Bone marrow (tissue), 2 donors: ENCODE data around the gene IL23R.

Experiments
- DNase-seq, 2 donors: peaks; one replicate each; lab custom pipeline; 2025; lab: John Stamatoyannopoulos, UW

IL23R gene

DNA sequence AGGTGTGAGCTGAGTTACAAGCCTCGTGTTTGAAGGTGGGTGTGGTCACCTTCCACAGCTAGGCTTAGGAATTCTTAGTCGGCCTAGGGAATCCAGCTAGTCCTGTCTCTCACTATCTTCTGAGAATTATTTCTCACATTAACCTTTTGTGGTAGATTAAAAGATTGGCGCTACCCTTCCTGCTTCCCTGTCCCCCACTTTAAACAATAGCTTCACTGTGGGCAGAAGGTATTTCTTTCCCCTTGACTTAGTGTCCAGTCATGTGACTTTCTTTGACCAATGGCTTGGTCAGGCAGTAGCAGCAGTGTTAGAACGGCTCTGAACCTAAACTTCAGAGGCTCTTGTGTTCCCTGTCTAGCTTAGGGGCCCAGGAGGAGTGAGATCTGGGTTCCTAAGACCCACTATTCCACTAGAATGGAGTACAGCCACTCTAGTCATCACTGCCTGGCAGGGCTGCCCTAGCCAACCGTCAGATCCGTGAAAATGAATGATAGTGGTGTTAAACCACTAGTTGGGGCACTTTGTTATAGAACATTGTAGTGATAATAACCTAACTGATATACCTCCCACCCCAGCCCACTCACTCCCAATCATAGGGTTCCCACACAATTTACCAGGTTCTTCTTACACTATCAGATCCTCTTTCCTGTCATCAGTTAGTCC lies 17.6 kb upstream of the IL23R start:
- no peak for DNase-seq

DNA sequence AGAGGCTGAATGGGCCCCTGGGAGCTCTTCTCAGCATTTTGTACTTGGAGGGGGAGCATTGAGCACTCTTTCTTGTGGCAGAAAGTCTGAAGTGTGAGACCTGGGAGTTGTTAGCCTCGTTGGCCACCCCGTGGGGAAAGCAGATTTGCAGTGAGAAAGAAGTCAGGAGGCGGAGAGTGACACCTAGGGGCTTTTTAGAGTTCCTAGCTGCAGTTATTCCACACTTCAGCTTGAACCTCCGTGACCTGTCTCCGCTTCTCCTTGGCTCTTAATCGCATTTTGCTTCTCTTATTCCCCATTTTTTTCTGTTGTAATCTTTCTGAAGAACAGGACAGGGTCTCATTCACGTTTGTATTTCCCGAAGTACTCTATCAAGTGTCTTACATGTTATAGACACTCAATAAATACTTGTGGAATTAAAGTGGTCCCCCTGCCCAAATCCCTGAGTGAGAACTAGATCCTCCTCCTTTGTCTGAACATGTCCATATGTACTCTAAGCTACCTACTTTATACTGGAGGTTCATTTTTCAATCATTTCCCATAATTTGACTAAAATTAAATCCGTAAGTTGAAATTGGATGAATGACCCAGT lies 17.0 kb upstream of the IL23R start:
- DNase-seq = peak in 1 of 2 donors; percentile 64

DNA sequence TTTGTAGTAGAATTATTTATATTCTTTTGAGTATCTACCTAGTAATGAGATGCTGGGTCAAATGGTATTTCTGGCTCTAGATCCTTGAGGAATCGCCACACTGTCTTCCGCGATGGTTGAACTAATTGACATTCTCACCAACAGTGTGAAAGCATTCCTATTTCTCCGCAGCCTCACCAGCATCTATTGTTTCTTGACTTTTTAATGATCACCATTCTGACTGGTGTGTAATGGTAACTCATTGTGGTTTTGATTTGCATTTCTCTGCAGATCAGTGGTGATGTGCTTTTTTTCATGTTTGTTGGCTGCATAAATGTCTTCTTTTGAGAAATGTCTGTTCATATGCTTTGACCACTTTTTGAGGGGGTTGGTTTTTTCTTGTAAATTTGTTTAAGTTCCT lies 15.3 kb upstream of the IL23R start:
- no peak for DNase-seq

DNA sequence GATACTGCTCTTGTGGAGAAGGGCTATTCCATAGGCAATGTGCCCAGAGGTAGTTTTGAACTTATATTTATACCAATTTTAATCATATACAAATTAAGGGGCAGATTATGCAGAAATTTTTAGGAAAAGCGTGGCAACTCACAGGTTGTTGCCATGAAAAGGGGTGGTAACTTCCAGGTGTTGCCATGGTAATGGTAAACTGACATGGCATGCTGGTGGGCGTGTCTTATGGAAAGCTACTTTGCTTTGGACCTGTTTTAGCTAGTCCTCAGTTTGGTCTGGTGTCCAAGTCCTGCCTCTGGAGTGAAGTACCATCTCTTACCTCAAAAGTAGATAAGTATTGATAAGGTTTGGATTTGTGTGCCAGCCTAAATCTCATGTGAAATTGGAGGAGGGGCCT lies 7.9 kb upstream of the IL23R start:
- no peak for DNase-seq

DNA sequence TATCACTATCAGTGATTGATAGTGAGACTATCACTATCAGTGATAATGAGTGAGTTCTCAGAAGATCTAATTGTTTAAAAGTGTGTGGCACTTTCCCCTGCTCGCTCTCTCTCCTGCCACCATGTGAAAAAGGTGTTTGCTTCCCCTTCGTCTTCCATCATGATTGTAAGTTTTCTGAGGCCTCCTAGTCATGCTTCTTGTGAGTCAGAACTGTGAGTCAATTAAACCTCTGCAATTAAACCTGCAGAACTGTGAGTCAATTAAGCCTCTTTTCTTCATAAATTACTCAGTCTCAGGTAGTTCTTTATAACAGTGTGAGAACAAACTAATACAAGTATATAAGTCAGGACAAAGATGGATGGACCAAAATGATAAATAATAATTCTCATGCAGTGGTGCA lies 7.0 kb upstream of the IL23R start:
- no peak for DNase-seq

DNA sequence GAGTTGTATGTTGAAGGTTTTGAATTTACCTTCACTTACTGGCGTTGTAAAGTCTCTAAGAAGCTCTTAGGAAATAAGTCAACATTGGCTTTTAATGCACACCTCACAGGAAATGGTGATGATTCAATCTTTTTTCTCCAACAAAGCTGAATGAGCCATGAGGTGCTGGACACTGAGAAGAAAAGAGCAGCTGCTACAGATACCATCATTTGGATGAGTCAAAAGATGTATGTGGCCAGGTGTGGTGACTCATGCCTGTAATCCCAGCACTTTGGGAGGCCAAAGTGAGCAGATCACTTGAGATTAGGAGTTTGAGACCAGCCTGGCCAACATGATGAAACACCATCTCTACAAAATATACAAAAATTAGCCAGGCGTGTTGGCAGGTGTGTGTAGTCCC lies 3.3 kb upstream of the IL23R start:
- DNase-seq = no peak

DNA sequence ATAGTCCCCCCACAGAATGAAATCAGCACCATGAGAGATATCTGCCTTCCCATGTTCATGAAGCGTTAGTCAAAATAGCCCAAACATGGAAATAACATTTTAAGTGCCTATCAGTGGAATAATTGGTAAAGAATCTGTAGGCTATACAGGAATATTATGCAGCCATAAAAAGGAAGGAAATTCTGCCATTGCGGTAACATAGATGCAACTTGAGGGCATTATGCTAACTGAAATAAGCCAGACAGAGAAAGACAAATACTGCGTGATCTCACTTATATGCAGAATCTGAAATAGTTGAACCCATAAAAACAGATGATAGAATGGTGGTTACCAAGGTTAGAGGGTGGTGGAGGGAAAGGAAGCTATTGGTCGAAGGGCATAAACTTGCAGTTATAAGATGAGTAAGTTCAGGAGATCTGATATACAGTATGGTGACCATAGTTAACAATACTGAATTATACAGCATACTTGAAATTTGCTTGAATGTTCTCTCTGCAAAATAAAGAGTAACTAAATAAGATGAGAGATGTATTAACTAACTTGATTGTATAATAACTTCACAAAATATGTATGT lies 699 bp upstream of the IL23R start:
- DNase-seq = no peak

DNA sequence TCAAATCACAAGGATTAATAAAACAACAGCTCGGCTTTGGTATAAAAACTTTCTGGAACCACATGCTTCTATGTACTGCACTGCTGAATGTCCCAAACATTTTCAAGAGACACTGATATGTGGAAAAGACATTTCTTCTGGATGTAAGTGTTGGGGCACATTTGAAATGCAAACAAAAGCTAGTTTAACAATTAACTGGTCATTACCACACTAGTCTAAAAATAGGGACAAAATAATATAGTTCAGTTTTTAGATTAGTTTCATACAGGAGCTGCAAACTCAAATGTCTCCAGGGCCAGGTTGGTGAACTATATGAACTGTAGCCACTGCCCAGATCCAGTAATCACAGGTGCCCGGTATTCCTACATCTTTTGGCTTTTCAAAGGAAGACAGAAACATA lies 3.2 kb downstream of the IL23R start:
- no peak for DNase-seq

DNA sequence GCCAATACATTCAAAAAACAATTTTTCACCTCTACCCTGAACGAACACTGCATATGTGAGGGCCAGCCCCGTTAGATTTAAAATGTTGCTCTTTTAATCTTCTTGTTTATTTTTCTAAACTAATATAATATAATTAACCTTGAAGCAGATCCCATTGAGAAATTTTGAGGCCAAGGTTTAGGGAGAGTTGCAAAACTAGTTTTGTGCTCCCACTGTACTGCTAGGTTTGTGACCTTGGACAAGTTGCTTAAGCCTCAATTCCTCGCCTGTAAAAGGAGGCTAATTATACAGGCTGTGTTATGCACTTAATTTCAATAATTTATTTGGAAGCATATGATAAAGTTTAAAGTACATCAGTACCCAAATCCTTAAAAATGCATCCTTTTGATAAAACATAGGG lies 3.7 kb downstream of the IL23R start:
- DNase-seq = no peak

DNA sequence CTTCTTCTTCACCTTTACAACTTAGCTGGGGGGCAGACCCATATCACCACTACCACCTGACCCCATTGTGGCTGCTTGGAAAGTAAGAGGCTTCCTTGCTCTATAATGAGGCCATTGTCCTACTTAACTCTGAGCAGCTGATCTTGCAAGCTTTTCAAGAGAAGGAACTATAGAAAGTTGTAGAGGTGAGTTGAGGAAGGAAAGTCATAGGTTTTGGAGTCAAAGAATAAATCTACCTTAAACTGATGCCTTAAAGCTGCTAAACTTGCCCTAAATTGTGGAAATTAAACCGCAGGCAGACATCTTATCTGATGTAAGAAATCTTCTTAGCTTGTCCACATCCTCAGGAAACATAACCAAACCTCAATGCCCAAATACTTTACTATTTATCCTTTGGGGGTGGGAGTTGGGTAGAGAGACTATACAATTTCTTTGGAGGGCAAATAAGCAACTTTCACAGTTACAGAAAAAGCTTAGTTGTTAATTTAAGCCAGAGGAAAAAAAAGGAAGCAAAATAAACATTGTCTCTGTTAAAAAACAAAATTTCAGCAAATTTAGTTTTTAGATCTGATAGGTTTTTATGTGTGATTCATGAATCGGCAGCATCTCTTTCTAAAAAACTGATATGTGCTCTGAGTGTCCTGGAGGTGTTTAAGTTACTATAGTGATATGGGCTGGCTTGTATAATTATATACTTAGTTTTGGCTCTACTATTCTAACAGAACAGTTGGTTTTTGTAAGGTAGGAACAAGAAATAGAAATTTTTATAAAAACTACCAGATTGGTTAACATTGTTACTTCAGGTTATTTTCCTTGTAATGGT lies 4.7 kb downstream of the IL23R start:
- DNase-seq = no peak

DNA sequence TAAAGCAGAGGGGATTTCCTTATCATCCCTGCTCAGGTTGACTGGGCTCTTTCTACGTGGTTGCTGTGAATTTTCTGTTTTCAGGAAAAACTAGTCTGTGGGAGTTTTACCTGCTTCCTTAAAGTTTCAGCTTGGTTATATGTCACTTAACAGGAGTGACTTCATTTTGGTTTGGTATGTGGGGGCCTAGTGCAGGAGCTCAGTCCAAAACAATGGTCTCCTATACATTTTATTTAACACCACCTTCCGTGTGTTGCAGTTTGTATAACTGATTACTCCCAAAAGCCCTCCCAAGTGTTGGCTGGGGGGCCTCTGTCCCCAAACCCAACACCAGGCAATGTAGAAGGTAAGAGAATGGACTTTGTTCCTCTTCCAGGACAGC lies 5.3 kb downstream of the IL23R start:
- DNase-seq = no peak

DNA sequence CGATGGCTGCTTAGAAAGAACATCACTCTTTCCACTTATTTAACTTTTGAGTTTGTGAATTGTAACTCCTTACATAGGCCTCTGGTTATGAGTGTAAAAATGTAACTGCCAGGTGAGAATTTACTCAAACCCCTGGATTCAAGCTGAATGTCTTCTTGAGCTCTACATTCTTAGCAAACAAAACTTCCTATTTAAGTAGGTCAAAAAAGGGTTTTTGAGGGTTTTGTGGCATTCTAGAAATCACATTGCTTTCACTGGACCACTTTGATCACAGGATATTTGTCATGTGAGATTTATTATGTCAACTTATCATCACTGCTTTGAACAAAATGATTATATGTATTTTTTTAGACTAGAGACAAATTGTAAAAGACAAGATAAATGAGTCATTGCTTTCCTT lies 5.7 kb downstream of the IL23R start:
- no peak for DNase-seq

DNA sequence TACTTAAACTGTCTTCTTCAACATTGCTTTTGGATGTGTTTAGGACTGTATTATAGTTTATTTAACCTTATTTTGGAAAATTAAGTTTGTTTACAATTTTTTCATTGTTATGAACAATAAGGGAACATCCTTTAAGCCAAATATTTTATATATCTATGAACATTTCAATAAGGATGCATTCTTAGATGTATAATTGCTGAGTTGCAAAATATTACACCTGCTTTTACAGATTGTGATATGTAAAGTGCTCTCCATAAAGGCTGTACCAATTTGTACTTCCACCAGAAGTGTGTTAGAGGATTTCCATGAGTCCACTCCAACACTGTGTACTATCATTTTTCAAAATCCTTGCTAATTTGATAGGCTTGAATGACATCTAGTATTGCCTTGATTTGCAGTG lies 7.7 kb downstream of the IL23R start:
- DNase-seq = no peak

DNA sequence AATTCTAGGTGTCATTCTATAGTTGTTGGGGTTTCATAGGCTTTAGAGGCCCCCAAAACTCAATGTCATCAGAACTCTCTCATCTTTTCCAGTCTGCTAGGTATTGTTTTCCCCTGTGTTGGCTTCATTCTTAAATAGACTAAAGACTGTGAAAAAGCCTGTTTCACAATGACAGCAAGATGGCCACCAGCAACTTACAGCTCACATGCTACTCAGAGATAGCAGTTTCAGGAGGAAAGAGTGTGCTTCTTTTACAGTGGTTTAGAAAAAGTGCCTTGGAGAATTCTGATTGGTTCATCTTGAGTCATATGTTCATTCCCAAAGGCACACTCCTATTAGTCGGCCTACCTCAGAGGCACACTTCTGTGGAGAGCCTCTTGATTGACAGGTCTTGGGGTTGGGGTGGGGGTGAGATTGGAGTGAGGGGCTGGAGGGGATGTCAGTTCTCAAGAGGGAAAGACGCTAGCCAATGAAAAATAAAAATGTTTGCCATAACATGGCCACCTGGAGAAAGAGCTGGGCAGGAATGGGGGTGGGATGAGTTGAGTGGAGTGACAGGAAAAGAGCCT lies 8.5 kb downstream of the IL23R start:
- no peak for DNase-seq

DNA sequence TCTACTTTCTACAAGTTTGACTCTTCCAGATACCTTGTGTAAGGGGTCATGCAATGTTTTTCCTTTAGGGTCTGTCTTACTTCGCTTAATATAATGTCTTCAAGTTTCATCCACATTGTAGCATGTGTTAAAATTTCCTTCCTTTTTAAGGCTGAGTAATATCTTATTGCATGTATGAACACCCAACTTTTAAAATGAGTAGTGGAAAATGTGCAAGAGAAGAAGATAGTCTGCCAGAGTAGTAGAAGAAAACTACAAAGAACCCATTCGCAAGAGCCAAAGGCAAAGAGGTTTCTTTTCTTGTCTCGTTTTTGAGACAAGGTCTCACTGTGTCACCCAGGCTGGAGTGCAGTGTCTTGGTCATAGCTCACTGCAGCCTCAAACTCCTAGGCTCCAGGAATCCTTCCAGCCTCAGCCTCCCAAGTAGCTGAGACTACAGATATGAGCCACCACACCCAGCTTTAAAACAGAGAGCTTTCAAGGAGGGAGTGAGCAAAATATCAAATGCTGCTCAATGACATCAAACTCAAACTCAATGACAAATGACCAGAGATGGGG lies 9.4 kb downstream of the IL23R start:
- no peak for DNase-seq

DNA sequence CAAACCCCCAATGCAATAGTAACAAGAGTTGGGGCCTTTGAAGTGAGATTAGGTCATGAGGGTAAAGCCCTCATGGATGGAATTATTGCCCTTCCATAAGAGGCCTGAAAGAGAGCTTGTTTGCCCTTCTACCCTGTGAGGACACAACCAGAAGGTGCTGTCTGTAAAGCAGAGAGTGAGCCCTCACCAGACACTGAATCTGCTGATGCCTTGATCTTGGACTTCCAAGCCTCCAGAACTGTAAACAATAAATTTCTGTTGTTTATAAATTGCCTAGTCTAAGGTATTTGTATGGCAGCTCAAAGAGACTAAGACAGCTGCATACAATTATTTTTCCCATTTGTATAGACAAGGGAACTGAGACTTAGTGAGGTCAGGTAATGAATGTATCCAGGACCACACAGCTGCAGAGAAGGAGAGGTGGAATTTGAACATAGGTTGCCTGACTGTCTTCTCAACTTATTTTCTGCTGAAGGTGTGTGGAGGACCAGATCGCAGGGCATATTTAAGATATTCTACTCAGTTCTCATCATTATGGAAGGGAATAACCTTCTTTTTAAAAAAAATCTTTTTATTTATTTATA lies 18.7 kb downstream of the IL23R start:
- no peak for DNase-seq

DNA sequence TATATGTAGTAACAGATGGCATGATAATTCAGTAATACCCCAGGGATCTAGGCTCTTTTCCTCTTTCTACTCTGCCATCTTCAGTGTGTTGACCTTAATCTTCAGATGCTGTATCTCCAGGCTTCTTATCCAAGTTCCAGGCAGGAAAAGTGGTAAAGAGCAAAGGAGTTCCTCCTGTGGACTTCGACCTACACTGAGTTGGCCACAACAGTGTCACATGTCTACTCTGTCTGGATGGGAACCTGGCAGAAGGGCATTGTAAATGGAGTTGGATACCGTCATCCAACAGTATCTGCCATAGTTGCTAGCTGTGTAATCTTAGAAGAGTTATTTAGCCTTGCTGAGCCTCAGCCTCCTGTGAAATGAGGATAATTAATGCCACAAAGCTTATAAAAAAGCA lies 21.9 kb downstream of the IL23R start:
- no peak for DNase-seq

DNA sequence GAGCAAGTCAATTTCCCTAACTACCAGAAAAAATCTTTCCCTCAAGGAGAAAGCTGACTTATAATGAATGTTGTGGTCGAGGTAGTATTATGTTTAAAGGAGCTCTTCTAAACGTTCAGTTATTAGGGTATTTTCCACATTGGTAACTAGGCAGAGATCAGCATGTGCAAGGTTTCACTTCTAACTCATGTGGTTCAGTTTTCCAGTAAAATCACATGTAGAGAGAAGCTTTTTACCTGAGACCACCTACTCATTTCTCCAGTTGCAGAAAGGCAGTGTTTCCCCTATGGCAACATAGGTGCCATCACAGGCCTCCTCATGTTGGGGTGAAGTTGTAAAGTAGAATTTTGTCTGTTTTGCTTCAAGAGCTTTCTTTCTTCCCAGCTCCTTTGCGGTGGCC lies 23.7 kb downstream of the IL23R start:
- DNase-seq = no peak

DNA sequence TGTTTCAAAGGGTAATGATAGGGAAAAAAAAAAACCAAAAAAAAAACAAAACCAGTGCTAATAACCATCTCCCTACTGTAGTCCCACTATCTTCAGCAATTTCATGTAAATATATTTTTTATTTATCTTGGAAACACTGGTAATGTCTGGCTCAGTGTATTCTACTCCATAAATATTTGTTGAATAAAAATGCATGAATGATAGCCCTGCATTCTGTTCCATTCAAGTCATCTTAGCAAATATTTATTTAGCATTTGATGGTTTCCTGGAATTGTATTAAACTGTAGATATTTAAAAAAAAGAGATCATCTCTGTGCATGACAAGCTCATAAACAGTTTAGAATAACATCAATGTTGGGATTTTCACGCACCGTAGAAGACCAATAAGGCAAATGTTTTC lies 24.2 kb downstream of the IL23R start:
- DNase-seq = no peak

DNA sequence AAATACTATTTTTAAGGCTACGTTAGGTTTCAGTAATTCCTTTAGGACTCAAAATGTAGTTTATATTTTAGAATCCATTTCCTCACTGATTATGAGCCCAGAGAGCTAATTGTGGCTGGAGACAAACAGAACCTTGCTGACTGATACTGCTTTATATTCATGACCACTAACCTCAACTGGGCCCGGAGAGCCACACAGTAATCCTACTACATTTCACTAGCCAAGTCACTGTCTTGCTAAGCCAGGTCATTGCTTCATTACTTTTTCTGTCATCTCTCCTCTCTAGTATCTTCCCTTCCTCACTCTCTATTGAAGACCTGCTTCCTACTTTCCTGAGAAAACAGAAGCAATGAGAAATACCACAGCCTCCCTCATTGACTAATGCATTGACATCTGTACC lies 24.7 kb downstream of the IL23R start:
- DNase-seq = no peak

DNA sequence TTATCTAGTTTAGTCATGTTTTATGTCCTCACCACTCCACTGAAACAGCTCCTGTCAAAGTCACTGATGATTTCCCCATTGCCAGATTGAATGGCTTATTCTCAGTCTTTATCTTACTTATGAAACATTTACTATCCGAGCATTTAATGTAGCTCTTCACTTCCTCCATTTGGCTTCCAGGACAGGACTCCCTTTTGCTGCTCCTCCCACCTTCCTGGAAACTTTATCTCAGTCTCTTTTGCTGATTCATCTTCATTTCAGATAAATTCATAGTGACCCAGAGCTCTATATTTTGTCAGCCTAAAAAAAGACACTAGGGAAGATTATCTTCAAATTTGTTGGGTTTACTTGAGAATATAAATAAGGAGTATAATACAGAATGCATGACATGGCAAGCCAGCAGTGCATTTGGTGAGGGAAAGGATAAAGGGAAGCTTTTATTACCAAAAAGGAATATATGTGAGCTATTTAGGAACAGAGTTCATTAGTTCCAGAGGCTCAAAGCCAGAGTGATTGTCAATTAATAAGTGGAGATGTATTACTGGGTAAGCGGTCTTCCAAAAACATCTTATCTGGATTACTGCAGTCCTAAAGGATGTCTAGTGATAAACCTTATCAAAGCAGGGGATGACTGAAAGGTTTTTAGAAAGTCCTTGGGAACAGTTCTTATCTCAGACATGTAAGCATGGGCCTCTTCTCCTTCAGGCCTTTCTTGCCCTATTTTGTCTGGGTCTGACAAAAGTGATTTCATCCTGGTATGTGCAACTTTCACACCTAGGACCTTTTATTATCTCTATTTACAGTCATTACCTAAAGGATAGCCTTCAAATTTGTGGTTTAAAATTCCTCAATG lies 25.6 kb downstream of the IL23R start:
- DNase-seq = peak in 1 of 2 donors; percentile 52
